K562 (cell line): ENCODE data around the gene CYSTM1. TPM values are rescaled to one million over a fixed set of nuclear protein-coding genes. Genes with fewer than 3 reads are reported as not detected.

Experiments used
- IRF2 ChIP-seq: sonication (generic); formaldehyde crosslinking; IDR thresholded peaks from 2 replicates; pipeline ENCODE4 v1.8.1; 2022; ENCODE audit warnings: mild to moderate bottlenecking, missing genetic modification reagents
- KDM5B ChIP-seq: fragments of 200-600 bp; sonication (generic); IDR thresholded peaks from 2 replicates; pipeline ENCODE4 v1.6.1; 2012; ENCODE audit warnings: low read depth, mild to moderate bottlenecking, moderate library complexity, low read length, control low read depth, inconsistent platforms; ENCODE audit not compliant: insufficient replicate concordance
- MEF2A ChIP-seq: IDR thresholded peaks from 2 replicates; pipeline ENCODE4 v1.6.1; 2011; ENCODE audit warnings: low read depth, mild to moderate bottlenecking, low read length, moderate library complexity; ENCODE audit not compliant: control insufficient read depth
- MEF2D ChIP-seq: conservative IDR thresholded peaks from 2 replicates; pipeline ENCODE4 v1.6.1; 2016; ENCODE audit warnings: low read depth, missing genetic modification characterization, missing compliant biosample characterization
- MYC ChIP-seq, 2 experiments: fragments of 250-450 bp in 1 of 2; sonication (Bioruptor Pico) in 1 of 2; IDR thresholded peaks; 2 replicates each; pipeline versions ENCODE4 v1.5.1 to v1.6.1; 2012 to 2021; ENCODE audit warnings: low read depth in 2 of 2, borderline replicate concordance in 1 of 2, improper control_type of control experiment in 1 of 2, low read length in 1 of 2, mild to moderate bottlenecking in 1 of 2, moderate library complexity in 1 of 2
- NBN ChIP-seq: fragments of 450-650 bp; IDR thresholded peaks from 2 replicates; pipeline ENCODE4 v1.6.1; 2016; ENCODE audit warnings: low read depth, mild to moderate bottlenecking
- RBBP5 ChIP-seq: fragments of 200-600 bp; sonication (generic); IDR thresholded peaks from 2 replicates; pipeline ENCODE4 v1.6.1; 2012; ENCODE audit warnings: borderline replicate concordance, mild to moderate bottlenecking, low read length, control low read depth, inconsistent platforms; ENCODE audit not compliant: insufficient read depth, poor library complexity, severe bottlenecking
- polyA plus RNA-seq, 8 experiments: library from polyadenylated mRNA; depleted of rRNA in 4 of 8; stranded (reverse) in 5 of 8; unstranded in 3 of 8; fragments of >200 nt; fragmentation: Nextera tagmentation in 2 of 8; fragmentation: Illumina TruSeq in 1 of 8; extraction: Ambion mirVana in 2 of 8; extraction: Trizol in 1 of 8; gene quantifications; 2 replicates each; pipeline versions ENCODE4 v1.2.1 to v1.2.3, GENCODE V29; 2011 to 2014; ENCODE audit warnings: inconsistent platforms in 1 of 8, missing spikeins in 1 of 8
- total RNA-seq, 7 experiments: library from RNA; depleted of rRNA in 6 of 7; stranded (reverse); fragments of >200 nt in 6 of 7; fragmentation: Illumina TruSeq in 2 of 7; extraction: Trizol in 2 of 7; gene quantifications; 2 replicates each; pipeline versions ENCODE4 v1.2.1 to v1.2.3, GENCODE V29; 2011 to 2021; ENCODE audit warnings: low replicate concordance in 1 of 7
- TF ChIP-seq, protein P1 (sequence below): sonication (generic); formaldehyde crosslinking; IDR thresholded peaks from 2 replicates; pipeline ENCODE4 v1.8.1; 2023; ENCODE audit warnings: mild to moderate bottlenecking, missing genetic modification reagents
- TF ChIP-seq, protein P2 (sequence below), 2 experiments: fragments of 450-650 bp; IDR thresholded peaks; 2 replicates each; pipeline ENCODE4 v1.6.1; 2016
- TF ChIP-seq, protein P3 (sequence below): IDR thresholded peaks from 2 replicates; pipeline ENCODE4 v1.6.1; 2014; ENCODE audit warnings: antibody characterized with exemption
- TF ChIP-seq, protein P4 (sequence below): fragments of 200-800 bp; sonication (Bioruptor generic); IDR thresholded peaks from 2 replicates; pipeline ENCODE4 v1.6.1; 2016; ENCODE audit warnings: missing genetic modification characterization, missing compliant biosample characterization

Gene CYSTM1
- total and polyA plus RNA-seq, 9 of the 15 experiments (the other 6 are each of a cell fraction or from before 2014, with no cell fraction given) = 76.1 to 422 (median 108) TPM

DNA sequence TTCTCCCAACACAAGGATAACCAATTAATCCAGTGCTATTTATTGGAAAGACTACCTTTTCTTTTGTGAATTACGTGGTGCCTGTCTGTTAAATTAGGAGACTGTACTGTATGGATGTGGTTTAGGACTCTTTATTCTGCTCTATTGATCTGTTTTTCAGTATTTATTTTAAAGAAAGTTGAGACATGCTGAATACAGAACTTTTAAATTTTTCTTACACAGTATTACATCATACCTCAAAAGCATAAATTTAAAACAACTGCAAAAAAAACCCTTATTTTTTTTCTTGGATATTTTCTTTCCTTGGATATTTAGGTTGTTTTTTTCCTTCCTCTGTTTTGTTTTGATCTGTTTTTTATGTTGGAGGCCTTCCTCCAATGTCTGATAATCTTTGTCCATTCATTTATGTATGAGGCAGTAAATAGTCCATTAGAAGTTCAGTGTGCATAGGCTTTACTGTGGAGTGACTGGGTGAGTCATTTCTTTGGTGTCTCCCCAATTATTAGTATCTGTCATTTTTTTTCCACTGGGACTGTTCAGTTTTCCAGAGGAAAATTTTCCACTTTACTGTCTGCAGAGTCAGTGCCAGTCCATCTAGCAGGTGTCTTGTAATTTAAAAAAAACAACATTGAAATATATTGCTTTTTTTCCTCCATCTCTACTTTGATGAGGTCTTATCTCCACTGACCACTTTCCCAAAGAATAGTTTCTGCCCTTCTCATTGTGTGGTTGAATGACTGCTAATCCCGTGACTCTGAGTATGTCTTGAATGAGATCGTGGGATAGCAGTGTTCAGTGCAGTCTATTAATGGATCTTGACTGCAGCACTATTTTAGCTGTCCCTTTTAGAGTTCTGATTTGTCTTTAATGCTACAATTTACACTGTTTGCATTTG lies 15.2 kb downstream of the CYSTM1 start (continued):
- TF ChIP-seq, protein P1, sequence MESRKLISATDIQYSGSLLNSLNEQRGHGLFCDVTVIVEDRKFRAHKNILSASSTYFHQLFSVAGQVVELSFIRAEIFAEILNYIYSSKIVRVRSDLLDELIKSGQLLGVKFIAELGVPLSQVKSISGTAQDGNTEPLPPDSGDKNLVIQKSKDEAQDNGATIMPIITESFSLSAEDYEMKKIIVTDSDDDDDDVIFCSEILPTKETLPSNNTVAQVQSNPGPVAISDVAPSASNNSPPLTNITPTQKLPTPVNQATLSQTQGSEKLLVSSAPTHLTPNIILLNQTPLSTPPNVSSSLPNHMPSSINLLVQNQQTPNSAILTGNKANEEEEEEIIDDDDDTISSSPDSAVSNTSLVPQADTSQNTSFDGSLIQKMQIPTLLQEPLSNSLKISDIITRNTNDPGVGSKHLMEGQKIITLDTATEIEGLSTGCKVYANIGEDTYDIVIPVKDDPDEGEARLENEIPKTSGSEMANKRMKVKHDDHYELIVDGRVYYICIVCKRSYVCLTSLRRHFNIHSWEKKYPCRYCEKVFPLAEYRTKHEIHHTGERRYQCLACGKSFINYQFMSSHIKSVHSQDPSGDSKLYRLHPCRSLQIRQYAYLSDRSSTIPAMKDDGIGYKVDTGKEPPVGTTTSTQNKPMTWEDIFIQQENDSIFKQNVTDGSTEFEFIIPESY = no peak
- TF ChIP-seq IRF2 (CRISPR knock-in tag) (no peak), MYC (IDR thresholded peaks at IDR 0.05; ENCODE audit: low read depth, low read length) (no peak), MYC (CRISPR knock-in tag; IDR thresholded peaks at IDR 0.05; ENCODE audit: borderline replicate concordance, low read depth) (no peak), NBN (peak; percentile 61; the same call in 1 of the 2 replicates), RBBP5 (no peak), MEF2D (tag) (peak; percentile 88), KDM5B (no peak), MEF2A (0 out of 2 replicates have a peak, but pooled peaks have one; percentile 36)
- TF ChIP-seq, protein P2, sequence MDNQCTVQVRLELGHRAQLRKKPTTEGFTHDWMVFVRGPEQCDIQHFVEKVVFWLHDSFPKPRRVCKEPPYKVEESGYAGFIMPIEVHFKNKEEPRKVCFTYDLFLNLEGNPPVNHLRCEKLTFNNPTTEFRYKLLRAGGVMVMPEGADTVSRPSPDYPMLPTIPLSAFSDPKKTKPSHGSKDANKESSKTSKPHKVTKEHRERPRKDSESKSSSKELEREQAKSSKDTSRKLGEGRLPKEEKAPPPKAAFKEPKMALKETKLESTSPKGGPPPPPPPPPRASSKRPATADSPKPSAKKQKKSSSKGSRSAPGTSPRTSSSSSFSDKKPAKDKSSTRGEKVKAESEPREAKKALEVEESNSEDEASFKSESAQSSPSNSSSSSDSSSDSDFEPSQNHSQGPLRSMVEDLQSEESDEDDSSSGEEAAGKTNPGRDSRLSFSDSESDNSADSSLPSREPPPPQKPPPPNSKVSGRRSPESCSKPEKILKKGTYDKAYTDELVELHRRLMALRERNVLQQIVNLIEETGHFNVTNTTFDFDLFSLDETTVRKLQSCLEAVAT (IDR thresholded peaks at IDR 0.05) = 0 out of 4 replicates have a peak, but pooled peaks of 1 of the 2 experiments have one; percentile 38
- TF ChIP-seq, protein P3, sequence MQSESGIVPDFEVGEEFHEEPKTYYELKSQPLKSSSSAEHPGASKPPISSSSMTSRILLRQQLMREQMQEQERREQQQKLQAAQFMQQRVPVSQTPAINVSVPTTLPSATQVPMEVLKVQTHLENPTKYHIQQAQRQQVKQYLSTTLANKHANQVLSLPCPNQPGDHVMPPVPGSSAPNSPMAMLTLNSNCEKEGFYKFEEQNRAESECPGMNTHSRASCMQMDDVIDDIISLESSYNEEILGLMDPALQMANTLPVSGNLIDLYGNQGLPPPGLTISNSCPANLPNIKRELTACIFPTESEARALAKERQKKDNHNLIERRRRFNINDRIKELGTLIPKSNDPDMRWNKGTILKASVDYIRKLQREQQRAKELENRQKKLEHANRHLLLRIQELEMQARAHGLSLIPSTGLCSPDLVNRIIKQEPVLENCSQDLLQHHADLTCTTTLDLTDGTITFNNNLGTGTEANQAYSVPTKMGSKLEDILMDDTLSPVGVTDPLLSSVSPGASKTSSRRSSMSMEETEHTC = peak; percentile 95
- TF ChIP-seq, protein P4, sequence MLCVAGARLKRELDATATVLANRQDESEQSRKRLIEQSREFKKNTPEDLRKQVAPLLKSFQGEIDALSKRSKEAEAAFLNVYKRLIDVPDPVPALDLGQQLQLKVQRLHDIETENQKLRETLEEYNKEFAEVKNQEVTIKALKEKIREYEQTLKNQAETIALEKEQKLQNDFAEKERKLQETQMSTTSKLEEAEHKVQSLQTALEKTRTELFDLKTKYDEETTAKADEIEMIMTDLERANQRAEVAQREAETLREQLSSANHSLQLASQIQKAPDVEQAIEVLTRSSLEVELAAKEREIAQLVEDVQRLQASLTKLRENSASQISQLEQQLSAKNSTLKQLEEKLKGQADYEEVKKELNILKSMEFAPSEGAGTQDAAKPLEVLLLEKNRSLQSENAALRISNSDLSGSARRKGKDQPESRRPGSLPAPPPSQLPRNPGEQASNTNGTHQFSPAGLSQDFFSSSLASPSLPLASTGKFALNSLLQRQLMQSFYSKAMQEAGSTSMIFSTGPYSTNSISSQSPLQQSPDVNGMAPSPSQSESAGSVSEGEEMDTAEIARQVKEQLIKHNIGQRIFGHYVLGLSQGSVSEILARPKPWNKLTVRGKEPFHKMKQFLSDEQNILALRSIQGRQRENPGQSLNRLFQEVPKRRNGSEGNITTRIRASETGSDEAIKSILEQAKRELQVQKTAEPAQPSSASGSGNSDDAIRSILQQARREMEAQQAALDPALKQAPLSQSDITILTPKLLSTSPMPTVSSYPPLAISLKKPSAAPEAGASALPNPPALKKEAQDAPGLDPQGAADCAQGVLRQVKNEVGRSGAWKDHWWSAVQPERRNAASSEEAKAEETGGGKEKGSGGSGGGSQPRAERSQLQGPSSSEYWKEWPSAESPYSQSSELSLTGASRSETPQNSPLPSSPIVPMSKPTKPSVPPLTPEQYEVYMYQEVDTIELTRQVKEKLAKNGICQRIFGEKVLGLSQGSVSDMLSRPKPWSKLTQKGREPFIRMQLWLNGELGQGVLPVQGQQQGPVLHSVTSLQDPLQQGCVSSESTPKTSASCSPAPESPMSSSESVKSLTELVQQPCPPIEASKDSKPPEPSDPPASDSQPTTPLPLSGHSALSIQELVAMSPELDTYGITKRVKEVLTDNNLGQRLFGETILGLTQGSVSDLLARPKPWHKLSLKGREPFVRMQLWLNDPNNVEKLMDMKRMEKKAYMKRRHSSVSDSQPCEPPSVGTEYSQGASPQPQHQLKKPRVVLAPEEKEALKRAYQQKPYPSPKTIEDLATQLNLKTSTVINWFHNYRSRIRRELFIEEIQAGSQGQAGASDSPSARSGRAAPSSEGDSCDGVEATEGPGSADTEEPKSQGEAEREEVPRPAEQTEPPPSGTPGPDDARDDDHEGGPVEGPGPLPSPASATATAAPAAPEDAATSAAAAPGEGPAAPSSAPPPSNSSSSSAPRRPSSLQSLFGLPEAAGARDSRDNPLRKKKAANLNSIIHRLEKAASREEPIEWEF = 0 out of 2 replicates have a peak, but pooled peaks have one; percentile 33
